Left lung (tissue), 10 donors: ENCODE data around the gene MRPL9. TPM values are rescaled to one million over a fixed set of nuclear protein-coding genes. Genes with fewer than 3 reads are reported as not detected.

ENCODE experiments used
- ATAC-seq: fragments of 200-7000 bp; cut with Tn5 transposase; one replicate; pipeline ENCODE4 v1.9.1; 2020; ENCODE audit warnings: moderate library complexity
- DNase-seq, 4 donors: peaks; one replicate each; pipeline ENCODE4 v3.0.0-alpha.2; 2013 to 2020
- H3K27ac ChIP-seq, 2 donors: fragments of 200-600 bp; sonication (generic) in 1 of 2; one replicate each; pipeline versions ENCODE4 v1.5.0 to v1.8.0; 2020 to 2021
- H3K27me3 ChIP-seq, 2 donors: fragments of 200-600 bp; sonication (generic) in 1 of 2; one replicate each; pipeline versions ENCODE4 v1.5.0 to v1.8.0; 2020 to 2021
- H3K36me3 ChIP-seq, 2 donors: fragments of 200-600 bp; sonication (generic) in 1 of 2; one replicate each; pipeline versions ENCODE4 v1.5.0 to v1.8.0; 2020 to 2021
- H3K4me1 ChIP-seq, 2 donors: fragments of 200-600 bp; one replicate each; pipeline ENCODE4 v1.8.0; 2021
- H3K4me3 ChIP-seq, 2 donors: fragments of 200-600 bp; sonication (generic) in 1 of 2; one replicate each; pipeline versions ENCODE4 v1.5.0 to v1.8.0; 2020 to 2021; ENCODE audit warnings: mild to moderate bottlenecking in 1 of 2
- H3K9me3 ChIP-seq, 2 donors: fragments of 200-600 bp; sonication (generic) in 1 of 2; one replicate each; pipeline versions ENCODE4 v1.5.0 to v1.8.0; 2020 to 2021
- CTCF ChIP-seq, 2 donors: fragments of 200-600 bp; sonication (generic) in 1 of 2; IDR thresholded peaks; one replicate each; pipeline versions ENCODE4 v1.5.0 to v1.8.0; 2021; ENCODE audit warnings: antibody characterized with exemption in 2 of 2
- intact Hi-C, 2 donors: fragments of 100-400 bp; cut with DNase I; formaldehyde crosslinking; loops; one replicate each; pipeline versions ENCODE4 v1.11.2 to v1.14.2; 2022
- polyA plus RNA-seq, 6 donors: library from polyadenylated mRNA; unstranded; fragments of 120-200 nt; gene quantifications; one replicate each; pipeline ENCODE4 v1.2.1, GENCODE V29; 2013; ENCODE audit not compliant: insufficient read length in 6 of 6
- total RNA-seq, 2 donors: library from RNA; stranded (reverse); fragmentation: NEBNext Ultra II Directional; extraction: Animal tissue kit (Norgen Biotek cat#: 25700); gene quantifications; one replicate each; pipeline ENCODE4 v1.2.1, GENCODE V29; 2021
- donor health status: DM: no; HTN: yes; CAD: no.
- donor health status: DM: no; HTN: no; CAD: no.

Gene MRPL9
- total and polyA plus RNA-seq, 8 donors = 42.5 to 132 (median 117) TPM

- no peaks in the 10 kb centered on the region for H3K9me3 ChIP-seq
- TF ChIP-seq CTCF (IDR thresholded peaks at IDR 0.05) = no peak
- intact Hi-C loops = no loop called here
These were observed 37.5 kb upstream of the MRPL9 start for GRCh38 chr1:151800830-151801229.

GRCh38 chr1:151799179-151800022, 36.1 kb upstream of the MRPL9 start:
- Histone ChIP-seq H3K27me3 (peaks cover 0 to 17% of the 10 kb centered on the region in 2 donors), H3K4me1 (no peaks in the 10 kb centered on the region), H3K9me3 (no peaks in the 10 kb centered on the region), H3K36me3 (no peaks in the 10 kb centered on the region), H3K27ac (no peak overlapping the region), H3K4me3 (no peak overlapping the region)
- intact Hi-C loops = no loop called here
- no peak for DNase-seq
- TF ChIP-seq CTCF (IDR thresholded peaks at IDR 0.05) = no peak
- no peak for ATAC-seq

More at GRCh38 chr1:151800830-151801229, 37.5 kb upstream of the MRPL9 start:
- Histone ChIP-seq H3K36me3 (no peaks in the 10 kb centered on the region), H3K27me3 (peaks cover 0 to 17% of the 10 kb centered on the region in 2 donors), H3K4me1 (no peaks in the 10 kb centered on the region), H3K4me3 (no peak overlapping the region), H3K27ac (no peak overlapping the region)
- DNase-seq (no peak), ATAC-seq (no peak)

GRCh38 chr1:151798571-151798970, 35.3 kb upstream of the MRPL9 start:
- Histone ChIP-seq H3K27me3 (peaks cover 0 to 17% of the 10 kb centered on the region in 2 donors), H3K4me1 (no peaks in the 10 kb centered on the region), H3K27ac (no peak overlapping the region), H3K36me3 (no peaks in the 10 kb centered on the region), H3K9me3 (no peaks in the 10 kb centered on the region), H3K4me3 (no peak overlapping the region)
- ATAC-seq (no peak), DNase-seq (no peak)
- TF ChIP-seq CTCF (IDR thresholded peaks at IDR 0.05) = no peak
- intact Hi-C loops = no loop called here

GRCh38 chr1:151790940-151791651, 27.8 kb upstream of the MRPL9 start:
- Histone ChIP-seq H3K27me3 (no peaks in the 10 kb centered on the region), H3K4me1 (peaks cover 0 to 11% of the 10 kb centered on the region in 2 donors), H3K27ac (peak overlapping the region; percentile 37 to 53), H3K36me3 (no peaks in the 10 kb centered on the region), H3K9me3 (no peaks in the 10 kb centered on the region), H3K4me3 (peak overlapping the region; percentile 57 to 85)
- intact Hi-C loops = no loop called here
- peak in 1 of 4 donors; percentile 83 for DNase-seq
- no peak for TF ChIP-seq CTCF (IDR thresholded peaks at IDR 0.05)
- ATAC-seq = peak; percentile 38
